MCF 10A (cell line): ENCODE measurements around the gene ARHGAP45. TPM values are rescaled to one million over a fixed set of nuclear protein-coding genes. Genes with fewer than 3 reads are reported as not detected.

Experiments used
- BruUV-seq: library from RNA; stranded (reverse); fragments of 400-500 nt; replicated peaks from 2 replicates; lab custom pipeline; 2021; lab: Mats Ljungman, UMichigan
- CTCF ChIA-PET: fragments of 300-600 bp; sonication (Branson Sonifier 250); formaldehyde crosslinking; extraction: SDS; loops from one replicate; lab custom pipeline; 2021; ENCODE audit warnings: antibody characterized with exemption, inconsistent platforms; lab: Yijun Ruan, JAX
- POLR2A ChIA-PET: fragments of 300-600, 350-650 bp; sonication (Branson Sonifier 250); formaldehyde crosslinking; extraction: SDS; loops from one replicate; lab custom pipeline; 2020; ENCODE audit warnings: antibody characterized with exemption, inconsistent platforms; lab: Yijun Ruan, JAX
- DNase-seq: peaks from one replicate; pipeline ENCODE4 v3.0.0-alpha.2; 2018; ENCODE audit not compliant: unreplicated experiment
- H3K27ac Mint-ChIP-seq: one replicate; pipeline ENCODE4 v1.8.0; 2022; ENCODE audit warnings: mild to moderate bottlenecking, low read depth, mixed read lengths; ENCODE audit not compliant: unreplicated experiment
- H3K27me3 Mint-ChIP-seq: one replicate; pipeline ENCODE4 v1.8.0; 2022; ENCODE audit warnings: mixed read lengths; ENCODE audit not compliant: insufficient read depth, unreplicated experiment
- H3K36me3 Mint-ChIP-seq: one replicate; pipeline ENCODE4 v1.8.0; 2022; ENCODE audit warnings: mild to moderate bottlenecking, moderate library complexity, mixed read lengths; ENCODE audit not compliant: insufficient read depth, unreplicated experiment
- H3K4me1 Mint-ChIP-seq: one replicate; pipeline ENCODE4 v1.8.0; 2022; ENCODE audit warnings: mixed read lengths; ENCODE audit not compliant: insufficient read depth, unreplicated experiment
- H3K4me3 Mint-ChIP-seq: one replicate; pipeline ENCODE4 v1.8.0; 2022; ENCODE audit warnings: mild to moderate bottlenecking, moderate library complexity, mixed read lengths; ENCODE audit not compliant: unreplicated experiment
- H3K9me3 Mint-ChIP-seq: one replicate; pipeline ENCODE4 v1.8.0; 2022; ENCODE audit warnings: mixed read lengths; ENCODE audit not compliant: unreplicated experiment
- intact Hi-C: fragments of 100-400 bp; cut with micrococcal nuclease; formaldehyde crosslinking; loops from 2 replicates; pipeline ENCODE4 v1.14.1; 2022
- total RNA-seq: library from RNA; stranded (reverse); gene quantifications from 2 replicates; pipeline ENCODE4 v1.2.3, GENCODE V29; 2022
- TF ChIP-seq, protein P1 (sequence below): fragments of 200-600 bp; IDR thresholded peaks from one replicate; pipeline ENCODE4 v1.8.0; 2022; ENCODE audit warnings: antibody characterized with exemption, mild to moderate bottlenecking; ENCODE audit not compliant: unreplicated experiment

ARHGAP45 gene
- total RNA-seq, 1 experiment from 2014 or later = 15.3 TPM

DNA sequence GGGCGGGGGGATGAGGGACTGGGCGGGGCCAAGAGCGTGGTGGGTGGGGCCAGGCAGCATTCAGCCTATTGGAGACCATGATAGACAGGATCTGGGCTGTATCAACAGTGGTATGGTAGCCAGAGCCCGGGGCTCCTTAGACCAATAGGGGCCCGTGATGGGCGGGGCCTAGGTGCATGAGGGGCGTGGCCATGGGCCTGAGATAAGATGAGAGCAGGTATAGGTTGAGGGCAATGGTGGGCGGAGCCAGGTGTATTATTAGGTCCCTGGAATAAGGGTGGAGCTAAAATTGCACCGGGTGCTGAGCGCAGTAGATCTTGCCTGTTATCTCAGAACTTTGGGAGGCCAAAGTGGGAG lies 21.7 kb upstream of the ARHGAP45 start:
- Mint-ChIP-seq H3K9me3 (no peaks in the 10 kb centered on the region), H3K4me3 (no peak overlapping the region), H3K4me1 (no peaks in the 10 kb centered on the region), H3K36me3 (peaks cover under 1% of the 10 kb centered on the region), H3K27ac (no peak overlapping the region), H3K27me3 (no peaks in the 10 kb centered on the region)
- intact Hi-C loops = no loop called here
- POLR2A ChIA-PET = no interaction called here
- TF ChIP-seq, protein P1, sequence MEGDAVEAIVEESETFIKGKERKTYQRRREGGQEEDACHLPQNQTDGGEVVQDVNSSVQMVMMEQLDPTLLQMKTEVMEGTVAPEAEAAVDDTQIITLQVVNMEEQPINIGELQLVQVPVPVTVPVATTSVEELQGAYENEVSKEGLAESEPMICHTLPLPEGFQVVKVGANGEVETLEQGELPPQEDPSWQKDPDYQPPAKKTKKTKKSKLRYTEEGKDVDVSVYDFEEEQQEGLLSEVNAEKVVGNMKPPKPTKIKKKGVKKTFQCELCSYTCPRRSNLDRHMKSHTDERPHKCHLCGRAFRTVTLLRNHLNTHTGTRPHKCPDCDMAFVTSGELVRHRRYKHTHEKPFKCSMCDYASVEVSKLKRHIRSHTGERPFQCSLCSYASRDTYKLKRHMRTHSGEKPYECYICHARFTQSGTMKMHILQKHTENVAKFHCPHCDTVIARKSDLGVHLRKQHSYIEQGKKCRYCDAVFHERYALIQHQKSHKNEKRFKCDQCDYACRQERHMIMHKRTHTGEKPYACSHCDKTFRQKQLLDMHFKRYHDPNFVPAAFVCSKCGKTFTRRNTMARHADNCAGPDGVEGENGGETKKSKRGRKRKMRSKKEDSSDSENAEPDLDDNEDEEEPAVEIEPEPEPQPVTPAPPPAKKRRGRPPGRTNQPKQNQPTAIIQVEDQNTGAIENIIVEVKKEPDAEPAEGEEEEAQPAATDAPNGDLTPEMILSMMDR = no peak
- peak; percentile 77 for DNase-seq
- no TSS peak for BruUV-seq
- CTCF ChIA-PET = no interaction called here

DNA sequence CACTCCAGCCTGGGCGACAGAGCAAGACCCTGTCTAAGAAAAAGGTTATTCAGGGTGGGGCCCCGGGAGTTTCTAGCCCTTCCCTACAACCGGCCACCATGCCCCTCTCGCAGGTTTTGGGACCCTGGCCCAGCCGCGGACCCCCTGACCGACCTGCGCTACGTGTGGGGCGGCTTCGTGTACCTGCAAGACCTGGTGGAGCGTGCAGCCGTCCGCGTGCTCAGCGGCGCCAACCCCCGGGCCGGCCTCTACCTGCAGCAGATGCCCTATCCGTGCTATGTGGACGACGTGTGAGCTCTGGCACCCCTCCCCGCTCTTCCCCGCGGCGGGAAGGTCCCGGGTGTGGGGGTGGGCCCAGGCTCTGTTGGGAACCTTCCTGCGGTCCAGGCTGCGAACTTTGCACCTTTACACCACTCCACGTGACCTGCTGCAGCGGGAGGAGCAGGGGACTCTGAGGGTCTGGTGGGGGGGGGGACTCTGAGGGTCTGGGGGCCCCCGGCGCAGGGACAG lies 20.8 kb upstream of the ARHGAP45 start:
- TF ChIP-seq, protein P1 = no peak
- Mint-ChIP-seq H3K4me1 (no peaks in the 10 kb centered on the region), H3K27me3 (no peaks in the 10 kb centered on the region), H3K4me3 (no peak overlapping the region), H3K9me3 (no peaks in the 10 kb centered on the region), H3K36me3 (no peaks in the 10 kb centered on the region), H3K27ac (no peak overlapping the region)
- ChIA-PET POLR2A (no interaction called here), CTCF (no interaction called here)
- no peak for DNase-seq
- intact Hi-C loops = no loop called here
- BruUV-seq = no TSS peak

DNA sequence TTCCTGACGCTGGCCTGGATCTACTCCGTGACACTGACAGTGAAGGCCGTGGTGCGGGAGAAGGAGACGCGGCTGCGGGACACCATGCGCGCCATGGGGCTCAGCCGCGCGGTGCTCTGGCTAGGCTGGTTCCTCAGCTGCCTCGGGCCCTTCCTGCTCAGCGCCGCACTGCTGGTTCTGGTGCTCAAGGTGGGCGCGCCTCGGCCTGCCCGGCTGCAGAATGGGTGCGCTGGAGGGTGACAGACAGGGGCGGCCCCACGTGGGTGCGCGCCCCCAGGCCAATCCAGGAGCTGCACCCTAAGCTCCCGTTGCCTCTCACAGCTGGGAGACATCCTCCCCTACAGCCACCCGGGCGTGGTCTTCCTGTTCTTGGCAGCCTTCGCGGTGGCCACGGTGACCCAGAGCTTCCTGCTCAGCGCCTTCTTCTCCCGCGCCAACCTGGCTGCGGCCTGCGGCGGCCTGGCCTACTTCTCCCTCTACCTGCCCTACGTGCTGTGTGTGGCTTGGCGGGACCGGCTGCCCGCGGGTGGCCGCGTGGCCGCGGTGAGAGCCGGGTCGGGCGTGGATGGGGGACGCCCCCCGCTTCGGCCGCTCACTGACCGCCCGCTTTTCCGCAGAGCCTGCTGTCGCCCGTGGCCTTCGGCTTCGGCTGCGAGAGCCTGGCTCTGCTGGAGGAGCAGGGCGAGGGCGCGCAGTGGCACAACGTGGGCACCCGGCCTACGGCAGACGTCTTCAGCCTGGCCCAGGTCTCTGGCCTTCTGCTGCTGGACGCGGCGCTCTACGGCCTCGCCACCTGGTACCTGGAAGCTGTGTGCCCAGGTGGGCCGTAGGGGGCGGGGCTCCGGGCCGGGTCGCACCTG lies 19.9 kb upstream of the ARHGAP45 start:
- TF ChIP-seq, protein P1 = no peak
- no TSS peak for BruUV-seq
- Mint-ChIP-seq H3K27ac (no peak overlapping the region), H3K9me3 (no peaks in the 10 kb centered on the region), H3K4me1 (no peaks in the 10 kb centered on the region), H3K36me3 (no peaks in the 10 kb centered on the region), H3K4me3 (no peak overlapping the region), H3K27me3 (no peaks in the 10 kb centered on the region)
- intact Hi-C loops = no loop called here
- POLR2A ChIA-PET = no interaction called here
- CTCF ChIA-PET = no interaction called here
- no peak for DNase-seq

- H3K27me3 Mint-ChIP-seq = no peaks in the 10 kb centered on the region
- ChIA-PET CTCF (no interaction called here), POLR2A (no interaction called here)
- no peak overlapping the region for H3K27ac Mint-ChIP-seq
- DNase-seq = no peak
- no peak overlapping the region for H3K4me3 Mint-ChIP-seq
- no peaks in the 10 kb centered on the region for H3K4me1 Mint-ChIP-seq
- TF ChIP-seq, protein P1 = no peak
- no TSS peak for BruUV-seq
- intact Hi-C loops = no loop called here
- no peaks in the 10 kb centered on the region for H3K9me3 Mint-ChIP-seq
- H3K36me3 Mint-ChIP-seq = no peaks in the 10 kb centered on the region
Measured at GRCh38 chr19:1047696-1048147, 19.2 kb upstream of the ARHGAP45 start.
